SK-N-SH treated with all-trans-retinoic acid at 6 μM for 48 hours (cell line): Measurements from ENCODE around the gene SPAG5.

ENCODE experiments used
- ATAC-seq: fragments of 200-7000 bp; cut with Tn5 transposase; 3 replicates; pipeline ENCODE4 v1.9.1; 2020; ENCODE audit warnings: mild to moderate bottlenecking, moderate library complexity
- ARNTL ChIP-seq: fragments of 450-650 bp; formaldehyde crosslinking; IDR thresholded peaks from 2 replicates; pipeline ENCODE4 v1.5.0; 2020; ENCODE audit warnings: low read depth, mild to moderate bottlenecking, moderate library complexity, borderline replicate concordance
- CSDC2 ChIP-seq: fragments of 250-450 bp; sonication (Bioruptor Pico); IDR thresholded peaks from 2 replicates; pipeline ENCODE4 v1.5.0; 2020; ENCODE audit warnings: mild to moderate bottlenecking, moderate library complexity
- GLIS3 ChIP-seq: fragments of 250-450 bp; sonication (Bioruptor Pico); IDR thresholded peaks from 2 replicates; pipeline ENCODE4 v1.5.0; 2020; ENCODE audit warnings: mild to moderate bottlenecking, moderate library complexity
- ISL1 ChIP-seq: fragments of 250-450 bp; sonication (Bioruptor Pico); IDR thresholded peaks from 2 replicates; pipeline ENCODE4 v2.1.2; 2022; ENCODE audit warnings: mild to moderate bottlenecking, moderate library complexity
- OSR1 ChIP-seq: fragments of 250-450 bp; sonication (Bioruptor Pico); IDR thresholded peaks from 2 replicates; pipeline ENCODE4 v1.8.0; 2022; ENCODE audit warnings: moderate library complexity, mild to moderate bottlenecking, inconsistent platforms
- PPARA ChIP-seq: fragments of 250-450 bp; sonication (Bioruptor Pico); IDR thresholded peaks from 2 replicates; pipeline ENCODE4 v1.5.0; 2020; ENCODE audit warnings: mild to moderate bottlenecking, borderline replicate concordance
- RARB ChIP-seq: fragments of 250-450 bp; sonication (Bioruptor Pico); IDR thresholded peaks from 2 replicates; pipeline ENCODE4 v1.8.0; 2021; ENCODE audit warnings: mild to moderate bottlenecking, moderate library complexity
- SNAI2 ChIP-seq: fragments of 250-450 bp; sonication (Bioruptor Pico); IDR thresholded peaks from 2 replicates; pipeline ENCODE4 v1.5.0; 2020; ENCODE audit warnings: mild to moderate bottlenecking, moderate library complexity
- TCF4 ChIP-seq: fragments of 250-450 bp; sonication (Bioruptor Pico); IDR thresholded peaks from 2 replicates; pipeline ENCODE4 v1.8.0; 2021; ENCODE audit warnings: mild to moderate bottlenecking, moderate library complexity, borderline replicate concordance
- TOX ChIP-seq: fragments of 250-450 bp; sonication (Bioruptor Pico); IDR thresholded peaks from 2 replicates; pipeline ENCODE4 v1.8.0; 2021; ENCODE audit warnings: mild to moderate bottlenecking, moderate library complexity, borderline replicate concordance
- ZFP3 ChIP-seq: fragments of 250-450 bp; sonication (Bioruptor Pico); IDR thresholded peaks from 2 replicates; pipeline ENCODE4 v1.5.0; 2020; ENCODE audit warnings: mild to moderate bottlenecking, moderate library complexity
- ZFP30 ChIP-seq: fragments of 450-650 bp; formaldehyde crosslinking; IDR thresholded peaks from 2 replicates; pipeline ENCODE4 v1.5.0; 2022; ENCODE audit warnings: mild to moderate bottlenecking, moderate library complexity
- ZNF565 ChIP-seq: fragments of 450-650 bp; formaldehyde crosslinking; conservative IDR thresholded peaks from 2 replicates; pipeline ENCODE4 v1.5.0; 2020; ENCODE audit warnings: low read depth, mild to moderate bottlenecking, moderate library complexity
- ZNF70 ChIP-seq: fragments of 450-650 bp; formaldehyde crosslinking; IDR thresholded peaks from 2 replicates; pipeline ENCODE4 v1.5.0; 2020; ENCODE audit warnings: mild to moderate bottlenecking, moderate library complexity
- ZNF8 ChIP-seq: fragments of 450-650 bp; formaldehyde crosslinking; IDR thresholded peaks from 2 replicates; pipeline ENCODE4 v1.5.0; 2020; ENCODE audit warnings: mild to moderate bottlenecking, moderate library complexity
- TF ChIP-seq, protein P1 (sequence below): fragments of 250-450 bp; sonication (Bioruptor Pico); IDR thresholded peaks from 2 replicates; pipeline ENCODE4 v1.5.1; 2021; ENCODE audit warnings: mild to moderate bottlenecking, moderate library complexity
- TF ChIP-seq, protein P2 (sequence below): fragments of 250-450 bp; sonication (Bioruptor Pico); IDR thresholded peaks from 2 replicates; pipeline ENCODE4 v1.8.0; 2020; ENCODE audit warnings: mild to moderate bottlenecking, moderate library complexity, borderline replicate concordance
- TF ChIP-seq, protein P3 (sequence below): fragments of 250-450 bp; sonication (Bioruptor Pico); IDR thresholded peaks from 2 replicates; pipeline ENCODE4 v1.8.0; 2021; ENCODE audit warnings: low read depth, mild to moderate bottlenecking, moderate library complexity, borderline replicate concordance
- TF ChIP-seq, protein P4 (sequence below): fragments of 250-450 bp; sonication (Bioruptor Pico); IDR thresholded peaks from 2 replicates; pipeline ENCODE4 v1.5.1; 2020; ENCODE audit warnings: low read depth, mild to moderate bottlenecking, moderate library complexity

Gene SPAG5

DNA sequence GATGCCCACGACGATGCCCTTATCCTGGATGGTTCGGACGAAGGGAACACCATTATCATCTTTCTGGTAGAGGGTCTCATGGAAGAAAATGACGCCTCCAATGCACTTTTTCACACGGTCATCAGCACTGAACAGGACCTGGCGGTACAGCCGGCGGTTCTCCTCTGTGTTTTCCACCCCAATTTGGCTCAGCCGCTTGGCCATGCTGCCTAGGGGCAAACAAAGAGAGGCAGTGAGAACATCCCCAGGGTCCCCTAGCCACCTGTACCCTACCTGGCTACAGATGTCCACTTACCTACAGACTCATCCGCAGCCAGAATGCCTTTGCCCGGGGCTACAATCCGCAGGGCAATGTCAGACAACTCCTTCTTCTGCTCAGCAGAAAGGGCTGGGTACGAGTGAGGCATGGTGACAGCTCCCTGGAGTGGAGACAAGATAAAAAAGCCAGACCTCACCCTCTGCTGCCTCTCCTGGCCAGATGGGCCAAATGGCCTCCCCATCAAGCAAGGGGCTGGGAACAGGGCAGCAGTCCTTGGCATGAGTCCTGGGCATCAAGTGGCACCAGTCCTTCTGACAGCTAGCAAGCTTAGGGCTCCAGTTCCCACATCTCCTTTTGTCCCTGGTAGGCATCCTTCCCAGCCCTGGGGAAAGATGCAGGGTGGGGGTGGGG is 23.6 kb downstream of the SPAG5 start:
- TF ChIP-seq OSR1 (no peak), SNAI2 (no peak), TOX (CRISPR knock-in tag) (no peak), ZNF70 (no peak), ZFP30 (CRISPR knock-in tag) (no peak), GLIS3 (CRISPR knock-in tag) (no peak), ZNF8 (no peak), ARNTL (CRISPR knock-in tag) (no peak)
- TF ChIP-seq, protein P1, sequence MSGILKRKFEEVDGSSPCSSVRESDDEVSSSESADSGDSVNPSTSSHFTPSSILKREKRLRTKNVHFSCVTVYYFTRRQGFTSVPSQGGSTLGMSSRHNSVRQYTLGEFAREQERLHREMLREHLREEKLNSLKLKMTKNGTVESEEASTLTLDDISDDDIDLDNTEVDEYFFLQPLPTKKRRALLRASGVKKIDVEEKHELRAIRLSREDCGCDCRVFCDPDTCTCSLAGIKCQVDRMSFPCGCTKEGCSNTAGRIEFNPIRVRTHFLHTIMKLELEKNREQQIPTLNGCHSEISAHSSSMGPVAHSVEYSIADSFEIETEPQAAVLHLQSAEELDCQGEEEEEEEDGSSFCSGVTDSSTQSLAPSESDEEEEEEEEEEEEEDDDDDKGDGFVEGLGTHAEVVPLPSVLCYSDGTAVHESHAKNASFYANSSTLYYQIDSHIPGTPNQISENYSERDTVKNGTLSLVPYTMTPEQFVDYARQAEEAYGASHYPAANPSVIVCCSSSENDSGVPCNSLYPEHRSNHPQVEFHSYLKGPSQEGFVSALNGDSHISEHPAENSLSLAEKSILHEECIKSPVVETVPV (CRISPR knock-in tag): no peak
- TF ChIP-seq, protein P2, sequence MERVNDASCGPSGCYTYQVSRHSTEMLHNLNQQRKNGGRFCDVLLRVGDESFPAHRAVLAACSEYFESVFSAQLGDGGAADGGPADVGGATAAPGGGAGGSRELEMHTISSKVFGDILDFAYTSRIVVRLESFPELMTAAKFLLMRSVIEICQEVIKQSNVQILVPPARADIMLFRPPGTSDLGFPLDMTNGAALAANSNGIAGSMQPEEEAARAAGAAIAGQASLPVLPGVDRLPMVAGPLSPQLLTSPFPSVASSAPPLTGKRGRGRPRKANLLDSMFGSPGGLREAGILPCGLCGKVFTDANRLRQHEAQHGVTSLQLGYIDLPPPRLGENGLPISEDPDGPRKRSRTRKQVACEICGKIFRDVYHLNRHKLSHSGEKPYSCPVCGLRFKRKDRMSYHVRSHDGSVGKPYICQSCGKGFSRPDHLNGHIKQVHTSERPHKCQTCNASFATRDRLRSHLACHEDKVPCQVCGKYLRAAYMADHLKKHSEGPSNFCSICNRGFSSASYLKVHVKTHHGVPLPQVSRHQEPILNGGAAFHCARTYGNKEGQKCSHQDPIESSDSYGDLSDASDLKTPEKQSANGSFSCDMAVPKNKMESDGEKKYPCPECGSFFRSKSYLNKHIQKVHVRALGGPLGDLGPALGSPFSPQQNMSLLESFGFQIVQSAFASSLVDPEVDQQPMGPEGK (CRISPR knock-in tag): no peak
- no peak for ATAC-seq

DNA sequence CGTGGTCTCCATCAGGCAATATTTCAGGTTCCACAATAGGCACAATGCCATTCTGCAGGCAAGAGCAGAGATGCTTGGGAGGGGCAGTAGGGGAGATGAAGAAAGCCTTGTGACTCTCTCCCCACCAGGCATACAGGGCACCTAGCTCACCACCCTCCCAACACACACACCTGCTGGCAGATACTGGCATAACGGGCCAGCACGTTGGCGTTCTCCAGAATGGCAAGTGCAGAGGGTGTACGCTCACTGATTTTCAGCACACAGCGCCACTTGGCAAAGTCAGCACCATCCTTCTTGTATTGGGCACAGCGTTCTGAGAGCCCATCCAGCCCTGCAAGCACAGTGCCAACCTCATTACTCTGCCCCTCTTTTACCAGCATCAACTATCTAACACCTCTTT is 24.3 kb downstream of the SPAG5 start:
- TF ChIP-seq, protein P3, sequence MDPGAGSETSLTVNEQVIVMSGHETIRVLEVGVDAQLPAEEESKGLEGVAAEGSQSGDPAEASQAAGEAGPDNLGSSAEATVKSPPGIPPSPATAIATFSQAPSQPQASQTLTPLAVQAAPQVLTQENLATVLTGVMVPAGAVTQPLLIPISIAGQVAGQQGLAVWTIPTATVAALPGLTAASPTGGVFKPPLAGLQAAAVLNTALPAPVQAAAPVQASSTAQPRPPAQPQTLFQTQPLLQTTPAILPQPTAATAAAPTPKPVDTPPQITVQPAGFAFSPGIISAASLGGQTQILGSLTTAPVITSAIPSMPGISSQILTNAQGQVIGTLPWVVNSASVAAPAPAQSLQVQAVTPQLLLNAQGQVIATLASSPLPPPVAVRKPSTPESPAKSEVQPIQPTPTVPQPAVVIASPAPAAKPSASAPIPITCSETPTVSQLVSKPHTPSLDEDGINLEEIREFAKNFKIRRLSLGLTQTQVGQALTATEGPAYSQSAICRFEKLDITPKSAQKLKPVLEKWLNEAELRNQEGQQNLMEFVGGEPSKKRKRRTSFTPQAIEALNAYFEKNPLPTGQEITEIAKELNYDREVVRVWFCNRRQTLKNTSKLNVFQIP: no peak
- TF ChIP-seq ZNF565 (CRISPR knock-in tag) (no peak), ISL1 (CRISPR knock-in tag) (no peak), RARB (CRISPR knock-in tag) (no peak), ZFP30 (CRISPR knock-in tag) (no peak), CSDC2 (CRISPR knock-in tag) (no peak), PPARA (CRISPR knock-in tag) (no peak)
- TF ChIP-seq, protein P2 (CRISPR knock-in tag): no peak
- TF ChIP-seq, protein P1 (CRISPR knock-in tag): no peak
- TF ChIP-seq, all 23 proteins: peak for 0
- no peak for ATAC-seq

DNA sequence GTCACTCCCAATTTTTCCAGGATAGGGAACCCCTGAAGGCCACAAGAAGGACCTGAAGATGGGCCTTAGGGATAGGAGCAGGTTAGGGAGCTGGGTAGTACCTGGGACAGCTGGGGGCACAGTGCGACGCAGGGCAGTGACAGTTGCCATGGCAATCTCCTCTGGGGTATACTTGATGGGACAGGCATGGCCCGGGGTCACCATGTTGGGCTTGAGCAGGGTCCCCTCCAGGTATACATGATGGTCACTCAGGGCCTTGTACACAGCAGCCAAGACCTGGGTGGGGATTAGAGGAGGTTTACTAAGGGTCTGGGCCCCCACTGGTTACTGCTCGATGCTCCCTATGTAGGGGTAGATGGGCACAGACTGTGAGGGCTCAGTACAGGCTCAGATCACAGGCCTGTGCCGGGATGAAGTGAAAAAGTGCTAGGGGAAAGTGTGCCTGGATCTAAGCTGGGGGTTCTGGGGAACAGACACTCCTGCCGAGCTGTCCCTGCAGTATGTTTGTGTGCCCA is 24.8 kb downstream of the SPAG5 start:
- TF ChIP-seq ISL1 (CRISPR knock-in tag) (no peak), PPARA (CRISPR knock-in tag) (no peak), RARB (CRISPR knock-in tag) (no peak), TCF4 (CRISPR knock-in tag) (no peak), ZNF70 (no peak), ZFP30 (CRISPR knock-in tag) (no peak), ZNF565 (CRISPR knock-in tag) (no peak), ZNF8 (no peak), SNAI2 (no peak), ZFP3 (CRISPR knock-in tag) (no peak), ARNTL (CRISPR knock-in tag) (no peak), OSR1 (no peak)
- TF ChIP-seq, protein P4, sequence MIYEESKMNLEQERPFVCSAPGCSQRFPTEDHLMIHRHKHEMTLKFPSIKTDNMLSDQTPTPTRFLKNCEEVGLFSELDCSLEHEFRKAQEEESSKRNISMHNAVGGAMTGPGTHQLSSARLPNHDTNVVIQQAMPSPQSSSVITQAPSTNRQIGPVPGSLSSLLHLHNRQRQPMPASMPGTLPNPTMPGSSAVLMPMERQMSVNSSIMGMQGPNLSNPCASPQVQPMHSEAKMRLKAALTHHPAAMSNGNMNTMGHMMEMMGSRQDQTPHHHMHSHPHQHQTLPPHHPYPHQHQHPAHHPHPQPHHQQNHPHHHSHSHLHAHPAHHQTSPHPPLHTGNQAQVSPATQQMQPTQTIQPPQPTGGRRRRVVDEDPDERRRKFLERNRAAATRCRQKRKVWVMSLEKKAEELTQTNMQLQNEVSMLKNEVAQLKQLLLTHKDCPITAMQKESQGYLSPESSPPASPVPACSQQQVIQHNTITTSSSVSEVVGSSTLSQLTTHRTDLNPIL (CRISPR knock-in tag): no peak
- TF ChIP-seq, protein P2 (CRISPR knock-in tag): no peak
- TF ChIP-seq, protein P3: no peak
- TF ChIP-seq, protein P1 (CRISPR knock-in tag): no peak
- no peak for ATAC-seq
